Naive thymus-derived CD4-positive, alpha-beta T cell (primary cell): ENCODE data around the gene GPRIN3. TPM values are rescaled to one million over a fixed set of nuclear protein-coding genes. Genes with fewer than 3 reads are reported as not detected.

ENCODE experiments used
- ATAC-seq: fragments of 150-1000 bp; cut with Tn5 transposase; 2 replicates; pipeline ENCODE4 v1.10.0; 2021; ENCODE audit warnings: mild to moderate bottlenecking, moderate library complexity
- CTCF ChIA-PET: fragments of 350-600 bp; sonication (Branson Sonifier 250); formaldehyde crosslinking; loops from one replicate; lab custom pipeline; 2021; ENCODE audit warnings: antibody characterized with exemption; lab: Charles Lee
- POLR2A ChIA-PET: fragments of 350-600 bp; sonication (Branson Sonifier 250); formaldehyde crosslinking; loops from one replicate; lab custom pipeline; 2021; ENCODE audit warnings: antibody characterized with exemption, inconsistent platforms; lab: Charles Lee
- DNase-seq, 9 donors: peaks; one replicate each; pipeline versions ENCODE4 v3.0.0 to v3.0.0-alpha.2; 2020 to 2022; ENCODE audit warnings: mixed read lengths in 1 of 9
- H3K27ac ChIP-seq: one replicate; pipeline ENCODE4 v1.7.0; 2013; ENCODE audit warnings: mild to moderate bottlenecking, low read depth, low read length, moderate library complexity
- H3K27me3 ChIP-seq, 2 donors: one replicate each; pipeline ENCODE4 v1.7.0; 2013; ENCODE audit warnings: low read length in 2 of 2, mild to moderate bottlenecking in 2 of 2, moderate library complexity in 2 of 2; ENCODE audit not compliant: control insufficient read depth in 2 of 2, insufficient read depth in 2 of 2
- H3K36me3 ChIP-seq, 3 experiments: 1 replicate in 2 of 3; 2 replicates in 1 of 3; pipeline ENCODE4 v1.7.0; 2013; ENCODE audit warnings: low read length in 3 of 3, mild to moderate bottlenecking in 3 of 3, moderate library complexity in 1 of 3; ENCODE audit not compliant: insufficient read depth in 3 of 3, control insufficient read depth in 2 of 3
- H3K4me1 ChIP-seq, 2 donors: one replicate each; pipeline ENCODE4 v1.7.0; 2013; ENCODE audit warnings: low read length in 2 of 2, mild to moderate bottlenecking in 2 of 2, moderate library complexity in 1 of 2; ENCODE audit not compliant: control insufficient read depth in 2 of 2, insufficient read depth in 2 of 2
- H3K4me3 ChIP-seq: 2 replicates; pipeline ENCODE4 v1.7.0; 2013; ENCODE audit warnings: mild to moderate bottlenecking, low read length
- H3K9me3 ChIP-seq, 3 experiments: 1 replicate in 2 of 3; 2 replicates in 1 of 3; pipeline ENCODE4 v1.7.0; 2013; ENCODE audit warnings: low read length in 3 of 3; ENCODE audit not compliant: control insufficient read depth in 2 of 3
- H3K27ac Mint-ChIP-seq, 9 donors: one replicate each; pipeline ENCODE4 v1.8.0; 2020 to 2022; ENCODE audit warnings: mixed read lengths in 9 of 9, mild to moderate bottlenecking in 8 of 9, moderate library complexity in 5 of 9, inconsistent platforms in 2 of 9
- H3K27me3 Mint-ChIP-seq, 5 donors: one replicate each; pipeline ENCODE4 v1.8.0; 2021 to 2022; ENCODE audit warnings: mixed read lengths in 5 of 5, mild to moderate bottlenecking in 1 of 5
- H3K36me3 Mint-ChIP-seq, 5 donors: one replicate each; pipeline ENCODE4 v1.8.0; 2020 to 2022; ENCODE audit warnings: mixed read lengths in 5 of 5, mild to moderate bottlenecking in 3 of 5, inconsistent platforms in 1 of 5
- H3K4me1 Mint-ChIP-seq, 7 donors: one replicate each; pipeline ENCODE4 v1.8.0; 2020 to 2022; ENCODE audit warnings: mixed read lengths in 7 of 7, mild to moderate bottlenecking in 3 of 7, inconsistent platforms in 1 of 7
- H3K4me3 Mint-ChIP-seq, 10 donors: one replicate each; pipeline ENCODE4 v1.8.0; 2020 to 2022; ENCODE audit warnings: mild to moderate bottlenecking in 10 of 10, mixed read lengths in 10 of 10, moderate library complexity in 6 of 10, inconsistent platforms in 2 of 10
- H3K9me3 Mint-ChIP-seq, 11 donors: one replicate each; pipeline ENCODE4 v1.8.0; 2020 to 2022; ENCODE audit warnings: mixed read lengths in 11 of 11, mild to moderate bottlenecking in 4 of 11, inconsistent platforms in 1 of 11, moderate library complexity in 1 of 11
- intact Hi-C, 2 donors: fragments of 100-400 bp; cut with micrococcal nuclease; formaldehyde crosslinking; loops; one replicate each; pipeline ENCODE4 v1.15.1; 2023
- polyA plus RNA-seq, 2 donors: library from polyadenylated mRNA; unstranded; fragments of 300-500 nt; fragmentation: Illumina TruSeq; gene quantifications; one replicate each; pipeline ENCODE4 v1.2.3, GENCODE V29; 2021
- total RNA-seq, 6 experiments: library from RNA in 5 of 6; stranded (reverse) in 5 of 6; gene quantifications; 1 replicate in 5 of 6; 2 replicates in 1 of 6; pipeline ENCODE4 v1.2.3 and lab custom pipeline; 2021 to 2026

The GPRIN3 gene
- total and polyA plus RNA-seq, 7 experiments from 2014 or later = 7.3 to 55.5 (median 11.2) TPM

DNA sequence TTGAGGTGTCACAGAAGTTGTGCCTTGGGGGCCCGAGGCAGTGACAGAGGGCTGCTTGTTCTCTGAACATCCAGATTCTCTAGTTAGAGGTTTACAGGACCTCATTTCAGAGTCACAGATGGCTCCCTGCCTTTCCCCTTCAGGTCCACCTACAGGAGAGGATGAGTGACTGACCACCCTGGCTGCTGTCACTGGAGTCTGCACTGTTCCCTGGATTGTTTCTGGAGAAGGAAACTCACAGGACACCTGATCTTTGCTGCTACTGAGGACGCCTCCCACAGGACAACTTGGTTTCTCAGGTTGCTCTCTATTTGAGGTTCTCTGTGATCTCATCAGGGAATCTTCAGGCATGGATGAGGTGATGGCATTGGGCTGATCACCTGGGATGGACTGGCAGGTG lies 58.3 kb downstream of the GPRIN3 start:
- H3K36me3 Mint-ChIP-seq = peaks cover 8 to 43% (median 27%) of the 10 kb centered on the region in 5 donors

DNA sequence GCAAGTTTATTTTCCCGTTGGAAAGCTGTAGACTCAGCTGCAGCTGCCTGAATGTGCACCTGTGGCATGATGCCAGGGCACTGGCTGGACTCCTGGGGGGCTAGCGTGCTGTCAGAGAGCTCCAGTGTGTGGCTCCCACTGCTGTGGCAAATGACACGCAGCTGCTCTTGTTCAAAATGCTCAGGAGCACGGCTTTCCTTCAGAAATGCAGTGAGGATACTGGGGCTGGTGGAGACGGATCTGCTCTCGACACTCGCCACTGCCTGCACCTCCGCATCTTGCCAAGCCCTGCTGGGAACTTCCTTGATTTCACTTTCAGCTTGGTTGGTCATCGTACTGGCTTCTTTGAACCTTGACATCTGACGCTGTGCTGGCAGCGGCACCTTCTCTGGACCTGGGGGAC lies 58.7 kb downstream of the GPRIN3 start:
- Histone ChIP-seq H3K4me1 (peaks cover 5 to 28% of the 10 kb centered on the region in 2 donors), H3K27me3 (no peaks in the 10 kb centered on the region), H3K27ac (no peak overlapping the region), H3K9me3 (no peaks in the 10 kb centered on the region), H3K36me3 (peaks cover 10 to 26% (median 16%) of the 10 kb centered on the region in 3 experiments), H3K4me3 (no peak overlapping the region)
- H3K27me3 Mint-ChIP-seq = no peaks in the 10 kb centered on the region
- POLR2A ChIA-PET = interaction anchor here (0.6 kb wide), 1 partner anchor 140 kb away, joined by 3 read pairs; no protein-coding TSS in a partner anchor
- peaks cover 17 to 72% (median 51%) of the 10 kb centered on the region in 7 donors for H3K4me1 Mint-ChIP-seq
- CTCF ChIA-PET = interaction anchor here (2.0 kb wide), 1 partner anchor 22 kb away, joined by 10 read pairs; no protein-coding TSS in a partner anchor
- H3K9me3 Mint-ChIP-seq = no peaks in the 10 kb centered on the region
- H3K36me3 Mint-ChIP-seq = peaks cover 8 to 39% (median 27%) of the 10 kb centered on the region in 5 donors
- no peak overlapping the region for H3K4me3 Mint-ChIP-seq
- no peak for DNase-seq
- intact Hi-C loops = no loop called here
- ATAC-seq = no peak
- H3K27ac Mint-ChIP-seq = peak overlapping the region in 1 of 9 donors; percentile 29

More for the DNA sequence above, 58.3 kb downstream of the GPRIN3 start:
- DNase-seq (no peak), ATAC-seq (no peak)
- H3K9me3 ChIP-seq = no peaks in the 10 kb centered on the region
- intact Hi-C loops = no loop called here
- POLR2A ChIA-PET = no interaction called here
- peaks cover under 1 to 23% of the 10 kb centered on the region in 2 donors for H3K4me1 ChIP-seq
- H3K9me3 Mint-ChIP-seq = peaks cover 0 to 3% (median 0%) of the 10 kb centered on the region in 11 donors
- no peak overlapping the region for H3K4me3 Mint-ChIP-seq
- no peaks in the 10 kb centered on the region for H3K27me3 Mint-ChIP-seq
- H3K27ac ChIP-seq = no peak overlapping the region
- CTCF ChIA-PET = interaction anchor here (0.9 to 2.0 kb wide), 2 partner anchors 22 to 186 kb away, joined by 3 to 10 read pairs; no protein-coding TSS in a partner anchor
- H3K4me1 Mint-ChIP-seq = peaks cover 19 to 72% (median 51%) of the 10 kb centered on the region in 7 donors
- H3K27ac Mint-ChIP-seq = peak overlapping the region in 1 of 9 donors; percentile 29
- no peaks in the 10 kb centered on the region for H3K27me3 ChIP-seq
- H3K4me3 ChIP-seq = no peak overlapping the region
- peaks cover 10 to 26% (median 16%) of the 10 kb centered on the region in 3 experiments for H3K36me3 ChIP-seq

DNA sequence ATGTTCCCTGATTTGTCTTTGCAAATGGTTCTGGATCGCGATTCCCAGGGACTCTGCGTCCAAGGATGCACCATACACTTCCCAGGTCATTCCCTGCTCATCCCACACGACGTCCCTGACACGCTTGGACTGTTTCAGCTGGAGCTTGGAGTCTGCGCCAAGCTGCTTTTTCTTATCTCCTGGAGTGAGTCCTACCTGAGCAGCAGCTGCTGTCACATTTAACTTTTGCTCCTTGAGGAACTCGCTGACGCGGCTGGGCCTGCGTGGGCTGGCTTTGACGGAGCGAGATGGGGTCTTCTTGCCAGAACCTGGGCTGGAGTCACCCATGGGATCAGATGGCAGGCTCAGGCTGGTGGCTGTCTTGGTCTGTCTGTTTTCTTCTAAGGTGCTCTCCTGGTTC lies 59.6 kb downstream of the GPRIN3 start:
- Histone ChIP-seq H3K4me1 (peaks cover 13 to 37% of the 10 kb centered on the region in 2 donors), H3K9me3 (no peaks in the 10 kb centered on the region), H3K4me3 (no peak overlapping the region), H3K27me3 (no peaks in the 10 kb centered on the region), H3K27ac (no peak overlapping the region), H3K36me3 (peaks cover 10 to 26% (median 16%) of the 10 kb centered on the region in 3 experiments)
- no peaks in the 10 kb centered on the region for H3K27me3 Mint-ChIP-seq
- ATAC-seq = no peak
- intact Hi-C loops = no loop called here
- CTCF ChIA-PET = interaction anchor here (0.7 to 2.0 kb wide), 4 partner anchors 21 to 454 kb away, joined by 3 to 10 read pairs (median 4); no protein-coding TSS in a partner anchor
- peak overlapping the region in 2 of 9 donors; percentile 39 to 84 for H3K27ac Mint-ChIP-seq
- H3K4me3 Mint-ChIP-seq = no peak overlapping the region
- POLR2A ChIA-PET = no interaction called here
- peaks cover 25 to 72% (median 57%) of the 10 kb centered on the region in 7 donors for H3K4me1 Mint-ChIP-seq
- H3K9me3 Mint-ChIP-seq = no peaks in the 10 kb centered on the region
- peaks cover 8 to 42% (median 27%) of the 10 kb centered on the region in 5 donors for H3K36me3 Mint-ChIP-seq
- DNase-seq = no peak

DNA sequence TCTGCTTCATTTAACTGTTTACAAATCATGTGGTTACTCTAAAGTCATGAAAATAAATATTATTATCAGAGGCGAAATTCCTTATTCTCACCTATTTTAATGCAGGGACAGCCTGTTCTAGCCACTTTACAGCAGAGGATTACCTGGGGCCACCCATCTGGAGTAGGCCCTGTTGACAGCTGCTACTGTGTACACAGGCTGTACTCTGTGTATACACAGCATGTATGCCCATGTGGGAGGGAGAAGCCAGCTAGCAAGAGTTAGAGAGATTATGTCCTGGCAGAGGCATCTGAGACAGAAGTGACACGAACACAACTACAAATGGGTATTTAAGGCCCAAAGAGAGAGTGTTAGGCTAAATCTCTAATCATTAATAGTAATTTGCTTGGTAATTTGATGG lies 62.1 kb downstream of the GPRIN3 start:
- H3K36me3 Mint-ChIP-seq = peaks cover 8 to 52% (median 27%) of the 10 kb centered on the region in 5 donors
- H3K9me3 Mint-ChIP-seq = no peaks in the 10 kb centered on the region
- Histone ChIP-seq H3K36me3 (peaks cover 10 to 26% (median 19%) of the 10 kb centered on the region in 3 experiments), H3K4me1 (peaks cover 13 to 40% of the 10 kb centered on the region in 2 donors), H3K4me3 (no peak overlapping the region), H3K27ac (no peak overlapping the region), H3K9me3 (no peaks in the 10 kb centered on the region), H3K27me3 (no peaks in the 10 kb centered on the region)
- POLR2A ChIA-PET = interaction anchor here (0.6 kb wide), 1 partner anchor 40 kb away, joined by 3 read pairs; no protein-coding TSS in a partner anchor
- intact Hi-C loops = no loop called here
- H3K27me3 Mint-ChIP-seq = no peaks in the 10 kb centered on the region
- H3K4me3 Mint-ChIP-seq = no peak overlapping the region
- CTCF ChIA-PET = interaction anchor here (1.1 kb wide), 1 partner anchor 44 kb away, joined by 3 read pairs; no protein-coding TSS in a partner anchor
- no peak for ATAC-seq
- peak overlapping the region in 8 of 9 donors; percentile 28 to 88 (median 62) for H3K27ac Mint-ChIP-seq
- peaks cover 21 to 64% (median 47%) of the 10 kb centered on the region in 7 donors for H3K4me1 Mint-ChIP-seq
- DNase-seq = no peak

- ATAC-seq (no peak), DNase-seq (no peak)
- H3K27me3 Mint-ChIP-seq = no peaks in the 10 kb centered on the region
- H3K36me3 ChIP-seq = peaks cover 8 to 14% (median 13%) of the 10 kb centered on the region in 3 experiments
- ChIA-PET POLR2A (no interaction called here), CTCF (no interaction called here)
- peak overlapping the region; percentile 39 for H3K27ac ChIP-seq
- no peaks in the 10 kb centered on the region for H3K9me3 Mint-ChIP-seq
- no peaks in the 10 kb centered on the region for H3K9me3 ChIP-seq
- peaks cover 16 to 61% (median 47%) of the 10 kb centered on the region in 7 donors for H3K4me1 Mint-ChIP-seq
- H3K27me3 ChIP-seq = no peaks in the 10 kb centered on the region
- intact Hi-C loops = loop anchor here in 1 of 2 donors (1.0 to 2.0 kb wide), 4 partner anchors 11 to 63 kb away; partner anchors contain the start of gene GPRIN3
- peak overlapping the region in 5 of 10 donors; percentile 9 to 73 (median 20) for H3K4me3 Mint-ChIP-seq
- H3K27ac Mint-ChIP-seq = peak overlapping the region; percentile 44 to 94 (median 80)
- peaks cover 13 to 40% of the 10 kb centered on the region in 2 donors for H3K4me1 ChIP-seq
- H3K4me3 ChIP-seq = no peak overlapping the region
- peaks cover 6 to 47% (median 15%) of the 10 kb centered on the region in 5 donors for H3K36me3 Mint-ChIP-seq
Observed at GRCh38 chr4:89243733-89244252, 63.8 kb downstream of the GPRIN3 start.

DNA sequence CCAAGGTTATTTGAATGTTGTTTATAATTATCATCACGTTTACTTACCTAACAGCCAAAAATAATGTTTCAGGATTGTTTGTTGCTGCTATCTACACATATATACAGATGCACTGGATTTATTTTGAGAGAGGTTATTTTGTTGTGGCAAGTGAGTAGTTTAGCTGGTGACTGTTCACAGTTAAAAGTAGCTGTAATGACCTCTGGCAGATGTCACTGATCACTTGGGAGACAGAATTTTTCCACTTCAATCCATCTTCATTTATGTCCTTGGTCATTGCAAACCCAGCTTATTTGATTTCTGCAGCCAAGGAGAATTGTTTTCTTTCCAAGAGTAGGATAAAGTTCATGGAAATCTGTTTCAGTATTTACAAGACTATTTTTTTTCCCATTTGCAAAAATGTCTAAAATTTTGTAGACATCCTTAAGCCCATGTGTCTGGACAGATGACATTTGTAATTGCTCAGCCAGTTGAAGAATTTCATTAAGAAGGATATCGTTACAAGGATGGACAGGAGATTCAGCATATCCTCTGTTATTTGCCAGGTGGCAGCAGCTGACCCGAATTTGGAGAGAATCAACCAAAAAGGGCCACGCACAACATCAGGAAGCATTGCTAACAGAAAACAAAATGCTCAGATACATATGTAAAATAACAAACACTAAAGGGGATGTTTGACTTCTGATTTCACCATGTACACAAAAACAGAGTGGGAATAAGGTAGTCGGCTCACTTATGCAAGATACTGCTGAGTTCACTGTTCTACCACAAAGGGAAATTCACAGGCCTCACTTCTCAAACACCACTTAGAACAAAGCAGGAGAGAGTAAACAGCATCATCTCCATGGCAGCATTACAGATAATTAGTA lies 64.5 kb downstream of the GPRIN3 start:
- H3K9me3 ChIP-seq = no peaks in the 10 kb centered on the region
- peak in 7 of 9 donors; percentile 16 to 67 (median 35) for DNase-seq
- peaks cover 2 to 8% (median 8%) of the 10 kb centered on the region in 3 experiments for H3K36me3 ChIP-seq
- no peaks in the 10 kb centered on the region for H3K9me3 Mint-ChIP-seq
- no peaks in the 10 kb centered on the region for H3K27me3 Mint-ChIP-seq
- H3K4me1 Mint-ChIP-seq = peaks cover 15 to 62% (median 46%) of the 10 kb centered on the region in 7 donors
- peaks cover 3 to 45% (median 12%) of the 10 kb centered on the region in 5 donors for H3K36me3 Mint-ChIP-seq
- ATAC-seq = peak; percentile 96
- peaks cover 13 to 40% of the 10 kb centered on the region in 2 donors for H3K4me1 ChIP-seq
- H3K4me3 ChIP-seq = no peak overlapping the region
- ChIA-PET CTCF (interaction anchor here (0.8 to 1.2 kb wide), 2 partner anchors 9 to 110 kb away, joined by 3 to 4 read pairs; no protein-coding TSS in a partner anchor), POLR2A (no interaction called here)
- intact Hi-C loops = loop anchor here in 1 of 2 donors (1.0 to 2.0 kb wide), 4 partner anchors 11 to 64 kb away; partner anchors contain the start of gene GPRIN3
- peak overlapping the region; percentile 44 to 94 (median 80) for H3K27ac Mint-ChIP-seq
- peak overlapping the region in 5 of 10 donors; percentile 9 to 73 (median 20) for H3K4me3 Mint-ChIP-seq
- peak overlapping the region; percentile 39 for H3K27ac ChIP-seq
- no peaks in the 10 kb centered on the region for H3K27me3 ChIP-seq
